GM21515 (cell line): ENCODE data around the gene C1orf226.
"Not testable (repeated sequence)": the region's sequence is repeated elsewhere in the genome, so short reads cannot be mapped to it uniquely, and the experiment has no call there.

ENCODE experiments used
- ATAC-seq: cut with Tn5 transposase; IDR thresholded peaks from one replicate; pipeline ENCODE4 v1.9.1; 2021; ENCODE audit not compliant: unreplicated experiment

Gene C1orf226

GRCh38 chr1:162404550-162405160, 23.1 kb downstream of the C1orf226 start:
- ATAC-seq, result no peak

- ATAC-seq, result no peak
Observed at GRCh38 chr1:162405800-162406199, 24.3 kb downstream of the C1orf226 start.

GRCh38 chr1:162406811-162407210, 25.3 kb downstream of the C1orf226 start:
- no peak for ATAC-seq

GRCh38 chr1:162407539-162407938, 26.0 kb downstream of the C1orf226 start:
- no peak for ATAC-seq

- no peak for ATAC-seq
Observed at GRCh38 chr1:162412002-162412401, 30.5 kb downstream of the C1orf226 start, which contains the start of gene SH2D1B. TSS of gene SH2D1B (minus strand) at chr1:162412136. CDS start at chr1:162412016, 120 bp downstream.

- ATAC-seq, result no peak
Observed at GRCh38 chr1:162416215-162416614, 34.7 kb downstream of the C1orf226 start.

GRCh38 chr1:162416909-162417308, 35.4 kb downstream of the C1orf226 start:
- ATAC-seq, result no peak

- no peak for ATAC-seq
Observed at GRCh38 chr1:162417650-162418049, 36.1 kb downstream of the C1orf226 start.

- ATAC-seq, result not testable (repeated sequence)
Observed at GRCh38 chr1:162418584-162418983, 37.1 kb downstream of the C1orf226 start.

- not testable (repeated sequence) for ATAC-seq
Observed at GRCh38 chr1:162419450-162419931, 38.0 kb downstream of the C1orf226 start.

- ATAC-seq, result no peak
Observed at GRCh38 chr1:162420120-162420519, 38.6 kb downstream of the C1orf226 start.

GRCh38 chr1:162421258-162422164, 40.0 kb downstream of the C1orf226 start:
- no peak for ATAC-seq

GRCh38 chr1:162422662-162423375, 41.3 kb downstream of the C1orf226 start:
- ATAC-seq, result no peak

- ATAC-seq, result no peak
Observed at GRCh38 chr1:162430583-162430982, 49.1 kb downstream of the C1orf226 start.

GRCh38 chr1:162432977-162433713, 51.6 kb downstream of the C1orf226 start:
- not testable (repeated sequence) for ATAC-seq
